ENCODE data around the gene TRAIP.

GRCh38 chr3:49802719-49803464, 53.5 kb downstream of the TRAIP start, which contains the start of gene INKA1:
- TF ChIP-seq CTCF (IDR thresholded peaks at IDR 0.05) (peak; percentile 87), POLR2AphosphoS5 (IDR thresholded peaks at IDR 0.05; ENCODE audit: low read depth, low read length) (no peak), REST (IDR thresholded peaks at IDR 0.05; ENCODE audit: insufficient read depth in 1 of 2, low read depth in 2 of 2, low read length in 1 of 2) (peak in 1 of 2 experiments; percentile 62; a peak in 1 of 4 replicates)

Data from Panc1 (cell line).